NCI-H2171 (cell line): ENCODE measurements around the gene DCAF15.
"Not testable (repeated sequence)": the region's sequence is repeated elsewhere in the genome, so short reads cannot be mapped to it uniquely, and the experiment has no call there.

ENCODE experiments used
- DNase-seq: peaks from one replicate; lab custom pipeline; 2025; lab: John Stamatoyannopoulos, UW

The DCAF15 gene

GRCh38 chr19:13959962-13960862 lies 7.9 kb downstream of the DCAF15 start:
- no peak for DNase-seq

- no peak for DNase-seq
Observed at GRCh38 chr19:13960863-13961784, 8.8 kb downstream of the DCAF15 start.

- DNase-seq, result no peak
Observed at GRCh38 chr19:13961826-13962698, 9.8 kb downstream of the DCAF15 start.

GRCh38 chr19:13962699-13963602 lies 10.6 kb downstream of the DCAF15 start:
- DNase-seq, result no peak

GRCh38 chr19:13963603-13964105 lies 11.3 kb downstream of the DCAF15 start:
- DNase-seq, result no peak

- DNase-seq, result no peak
Observed at GRCh38 chr19:13964776-13965175, 12.5 kb downstream of the DCAF15 start.

- no peak for DNase-seq
Observed at GRCh38 chr19:13965377-13965896, 13.1 kb downstream of the DCAF15 start.

GRCh38 chr19:13965926-13966683 lies 13.8 kb downstream of the DCAF15 start:
- no peak for DNase-seq

GRCh38 chr19:13966684-13967128 lies 14.4 kb downstream of the DCAF15 start:
- DNase-seq, result no peak

- not testable (repeated sequence) for DNase-seq
Observed at GRCh38 chr19:13967206-13967605, 14.9 kb downstream of the DCAF15 start.

GRCh38 chr19:13968383-13968935 lies 16.1 kb downstream of the DCAF15 start:
- no peak for DNase-seq

GRCh38 chr19:13968999-13969398 lies 16.7 kb downstream of the DCAF15 start:
- no peak for DNase-seq

- no peak for DNase-seq
Observed at GRCh38 chr19:13969897-13970296, 17.6 kb downstream of the DCAF15 start.

GRCh38 chr19:13971868-13972267 lies 19.6 kb downstream of the DCAF15 start:
- DNase-seq, result not testable (repeated sequence)

GRCh38 chr19:13972368-13973155 lies 20.3 kb downstream of the DCAF15 start:
- no peak for DNase-seq

GRCh38 chr19:13973479-13973878 lies 21.2 kb downstream of the DCAF15 start:
- DNase-seq, result not testable (repeated sequence)

- DNase-seq, result peak; percentile 96
Observed at GRCh38 chr19:13974073-13974472, 21.8 kb downstream of the DCAF15 start.

GRCh38 chr19:13975870-13976269 lies 23.6 kb downstream of the DCAF15 start:
- no peak for DNase-seq
